A673 (cell line): Measurements from ENCODE around the gene SPAG16. TPM values are rescaled to one million over a fixed set of nuclear protein-coding genes. Genes with fewer than 3 reads are reported as not detected.

ENCODE experiments used
- BruUV-seq: library from RNA; stranded (reverse); fragments of 400-500 nt; replicated peaks from 2 replicates; lab custom pipeline; 2021; lab: Mats Ljungman, UMichigan
- CTCF ChIA-PET: fragments of 300-600 bp; sonication (Branson Sonifier 250); formaldehyde crosslinking; loops from one replicate; lab custom pipeline; 2022; ENCODE audit warnings: antibody characterized with exemption; lab: Charles Lee
- POLR2A ChIA-PET: fragments of 300-600 bp; sonication (Branson Sonifier 250); formaldehyde crosslinking; loops from one replicate; lab custom pipeline; 2022; ENCODE audit warnings: antibody characterized with exemption; ENCODE audit not compliant: low non-redundant PET; lab: Charles Lee
- DNase-seq: peaks from one replicate; pipeline ENCODE4 v3.0.0-alpha.2; 2015; ENCODE audit warnings: low spot score
- H3K27ac ChIP-seq: fragments of 200-600 bp; sonication (generic); 2 replicates; pipeline ENCODE4 v1.5.1; 2016; ENCODE audit warnings: mixed run types, low read depth, mild to moderate bottlenecking, mixed read lengths, antibody characterized with exemption, low read length; ENCODE audit not compliant: poor library complexity, severe bottlenecking
- H3K27me3 ChIP-seq: fragments of 200-600 bp; sonication (generic); replicated peaks from 2 replicates; pipeline ENCODE4 v1.6.1; 2017; ENCODE audit warnings: mixed run types, low read depth, mild to moderate bottlenecking, mixed read lengths, antibody characterized with exemption, low read length; ENCODE audit not compliant: insufficient read depth, poor library complexity
- H3K36me3 ChIP-seq: fragments of 200-600 bp; sonication (generic); 2 replicates; pipeline ENCODE4 v1.6.1; 2016; ENCODE audit warnings: mixed run types, mild to moderate bottlenecking, mixed read lengths, antibody characterized with exemption, low read length; ENCODE audit not compliant: insufficient read depth, poor library complexity, severe bottlenecking
- H3K4me1 ChIP-seq: fragments of 200-600 bp; sonication (generic); 2 replicates; pipeline ENCODE4 v1.6.1; 2017; ENCODE audit warnings: mixed run types, mild to moderate bottlenecking, mixed read lengths, antibody characterized with exemption, low read length; ENCODE audit not compliant: insufficient read depth, poor library complexity, severe bottlenecking
- H3K4me3 ChIP-seq: fragments of 200-600 bp; sonication (generic); 2 replicates; pipeline ENCODE4 v1.5.1; 2016; ENCODE audit warnings: low read depth, mixed run types, mild to moderate bottlenecking, mixed read lengths, low read length; ENCODE audit not compliant: poor library complexity, severe bottlenecking
- H3K9me3 ChIP-seq: fragments of 200-600 bp; sonication (generic); 2 replicates; pipeline ENCODE4 v1.6.1; 2016; ENCODE audit warnings: mixed run types, low read depth, mild to moderate bottlenecking, mixed read lengths, antibody characterized with exemption, low read length; ENCODE audit not compliant: poor library complexity, severe bottlenecking
- EZH2 ChIP-seq: fragments of 200-600 bp; sonication (generic); IDR thresholded peaks from 2 replicates; pipeline ENCODE4 v1.6.1; 2017; ENCODE audit warnings: borderline replicate concordance, low read depth, mild to moderate bottlenecking, mixed read lengths, antibody characterized with exemption, low read length; ENCODE audit not compliant: poor library complexity, severe bottlenecking
- intact Hi-C: fragments of 100-400 bp; cut with micrococcal nuclease; formaldehyde crosslinking; loops from one replicate; pipeline ENCODE4 v1.10.0; 2022; ENCODE audit not compliant: unreplicated experiment
- total RNA-seq: library from RNA; stranded (reverse); gene quantifications from 2 replicates; pipeline ENCODE4 v1.2.3, GENCODE V29; 2021
- TF ChIP-seq, protein P1 (sequence below): fragments of 300-800, 200-600 bp; sonication (generic); conservative IDR thresholded peaks from 2 replicates; pipeline ENCODE4 v1.5.1; 2017; ENCODE audit warnings: low read depth, mild to moderate bottlenecking, antibody characterized with exemption, low read length, moderate library complexity, mixed read lengths

SPAG16 gene
- total RNA-seq, 1 experiment from 2014 or later, result 13.1 TPM

DNA sequence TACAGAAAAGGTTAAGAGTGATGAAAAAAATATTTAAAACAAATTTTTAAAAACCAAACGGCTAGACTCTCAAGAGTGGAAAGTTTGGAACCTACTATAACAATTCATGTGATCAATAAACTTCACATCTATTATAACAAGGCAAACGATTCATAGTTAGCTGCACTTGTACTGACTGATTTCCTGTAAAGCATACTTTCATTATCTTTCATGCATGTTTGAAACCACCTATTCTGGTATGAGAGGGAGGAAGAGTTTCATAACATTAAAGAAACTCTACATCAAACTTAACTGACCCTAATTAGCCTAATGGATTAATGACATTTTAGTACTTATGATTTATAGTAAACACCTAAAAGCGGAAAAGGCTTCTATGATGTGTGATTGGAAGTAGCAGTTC lies 1082.9 kb downstream of the SPAG16 start:
- intact Hi-C loops, result no loop called here
- BruUV-seq, result no TSS peak
- CTCF ChIA-PET, result no interaction called here

DNA sequence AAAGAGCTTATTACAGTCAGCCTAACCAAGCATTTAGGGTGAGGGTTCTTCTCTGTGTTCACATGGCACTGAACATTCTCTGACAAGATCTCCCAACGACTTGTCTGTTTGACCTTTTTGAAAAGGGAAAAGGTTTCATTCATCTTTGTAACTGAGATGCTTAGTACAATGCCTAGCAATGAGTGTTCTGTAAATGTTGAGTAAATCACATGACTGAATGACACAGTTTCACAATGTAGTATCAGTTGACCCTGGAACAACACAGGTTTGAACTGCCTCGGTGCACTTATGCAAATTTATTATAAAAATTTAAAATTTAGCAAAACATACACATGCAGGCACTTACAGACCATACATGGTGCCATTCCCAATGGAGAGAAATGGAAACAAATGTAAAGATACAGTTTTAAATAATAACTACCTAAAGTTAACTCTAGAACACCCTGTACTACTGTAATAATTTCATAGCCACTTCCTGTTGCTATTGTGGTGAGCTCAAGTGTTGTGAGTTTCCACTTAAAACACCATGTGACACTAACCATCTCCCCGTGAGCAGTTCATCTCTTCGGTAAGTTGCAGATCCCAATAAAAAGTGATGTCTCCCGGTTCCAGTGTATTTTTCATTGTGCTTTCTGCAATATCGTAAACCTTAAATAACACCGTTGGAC lies 1092.5 kb downstream of the SPAG16 start:
- Histone ChIP-seq H3K27ac (no peak overlapping the region), H3K36me3 (no peaks in the 10 kb centered on the region), H3K4me3 (no peak overlapping the region), H3K9me3 (no peaks in the 10 kb centered on the region), H3K4me1 (no peaks in the 10 kb centered on the region), H3K27me3 (no peaks in the 10 kb centered on the region)
- CTCF ChIA-PET, result no interaction called here
- DNase-seq, result no peak
- POLR2A ChIA-PET, result no interaction called here
- TF ChIP-seq, protein P1, sequence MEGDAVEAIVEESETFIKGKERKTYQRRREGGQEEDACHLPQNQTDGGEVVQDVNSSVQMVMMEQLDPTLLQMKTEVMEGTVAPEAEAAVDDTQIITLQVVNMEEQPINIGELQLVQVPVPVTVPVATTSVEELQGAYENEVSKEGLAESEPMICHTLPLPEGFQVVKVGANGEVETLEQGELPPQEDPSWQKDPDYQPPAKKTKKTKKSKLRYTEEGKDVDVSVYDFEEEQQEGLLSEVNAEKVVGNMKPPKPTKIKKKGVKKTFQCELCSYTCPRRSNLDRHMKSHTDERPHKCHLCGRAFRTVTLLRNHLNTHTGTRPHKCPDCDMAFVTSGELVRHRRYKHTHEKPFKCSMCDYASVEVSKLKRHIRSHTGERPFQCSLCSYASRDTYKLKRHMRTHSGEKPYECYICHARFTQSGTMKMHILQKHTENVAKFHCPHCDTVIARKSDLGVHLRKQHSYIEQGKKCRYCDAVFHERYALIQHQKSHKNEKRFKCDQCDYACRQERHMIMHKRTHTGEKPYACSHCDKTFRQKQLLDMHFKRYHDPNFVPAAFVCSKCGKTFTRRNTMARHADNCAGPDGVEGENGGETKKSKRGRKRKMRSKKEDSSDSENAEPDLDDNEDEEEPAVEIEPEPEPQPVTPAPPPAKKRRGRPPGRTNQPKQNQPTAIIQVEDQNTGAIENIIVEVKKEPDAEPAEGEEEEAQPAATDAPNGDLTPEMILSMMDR, result no peak
- no peak for TF ChIP-seq EZH2
- intact Hi-C loops, result no loop called here
- no TSS peak for BruUV-seq

More for the DNA sequence above, 1082.9 kb downstream of the SPAG16 start:
- no peaks in the 10 kb centered on the region for H3K4me1 ChIP-seq
- no peaks in the 10 kb centered on the region for H3K27me3 ChIP-seq
- no peak overlapping the region for H3K4me3 ChIP-seq
- H3K27ac ChIP-seq, result no peak overlapping the region
- POLR2A ChIA-PET, result interaction anchor here (0.7 kb wide), 1 partner anchor 35 kb away, joined by 3 read pairs; no protein-coding TSS in a partner anchor
- no peak for TF ChIP-seq EZH2
- TF ChIP-seq, protein P1, result no peak
- DNase-seq, result no peak
- no peaks in the 10 kb centered on the region for H3K9me3 ChIP-seq
- H3K36me3 ChIP-seq, result no peaks in the 10 kb centered on the region

DNA sequence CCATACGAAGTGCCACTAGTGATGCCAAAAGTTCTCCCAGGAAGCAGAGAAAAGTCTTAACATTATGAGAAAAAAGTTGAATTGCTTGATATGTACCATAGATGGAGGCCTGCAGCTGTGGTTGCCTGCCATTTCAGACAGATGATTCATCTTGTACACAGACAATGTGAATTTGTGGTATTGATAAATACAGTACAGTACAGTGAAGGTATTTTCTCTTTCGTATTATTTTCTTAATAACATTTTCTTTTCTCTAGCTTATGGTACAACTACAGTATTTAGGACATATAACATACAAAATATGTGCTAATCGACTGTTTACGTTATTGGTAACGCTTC lies 1093.0 kb downstream of the SPAG16 start:
- BruUV-seq, result no TSS peak
- ChIA-PET CTCF (no interaction called here), POLR2A (no interaction called here)
- H3K9me3 ChIP-seq, result no peaks in the 10 kb centered on the region
- no peak for DNase-seq
- TF ChIP-seq, protein P1, result no peak
- H3K27ac ChIP-seq, result no peak overlapping the region
- no peak overlapping the region for H3K4me3 ChIP-seq
- intact Hi-C loops, result no loop called here
- no peaks in the 10 kb centered on the region for H3K27me3 ChIP-seq
- H3K36me3 ChIP-seq, result no peaks in the 10 kb centered on the region
- H3K4me1 ChIP-seq, result no peaks in the 10 kb centered on the region
